ENCODE results near the gene PRUNE2.

DNA sequence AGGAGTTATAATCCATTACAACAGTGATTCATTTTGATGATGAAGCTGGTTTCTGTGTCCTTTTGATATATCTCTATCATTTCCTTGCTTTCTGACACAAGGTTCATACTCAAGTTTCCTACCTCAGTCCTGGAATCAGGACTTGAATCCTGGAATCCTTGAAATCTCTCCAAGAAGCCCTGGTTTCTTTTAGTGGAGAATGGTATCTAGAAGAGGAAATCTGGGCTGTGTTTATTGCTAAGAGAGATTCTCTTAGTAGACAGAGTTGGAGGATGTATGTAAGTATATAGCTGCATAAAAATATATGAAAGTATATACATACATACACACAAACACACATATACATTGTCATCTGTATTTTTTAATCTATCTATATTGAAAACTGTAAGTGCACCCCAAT lies 332.5 kb downstream of the PRUNE2 start:
- TF ChIP-seq, protein P1, sequence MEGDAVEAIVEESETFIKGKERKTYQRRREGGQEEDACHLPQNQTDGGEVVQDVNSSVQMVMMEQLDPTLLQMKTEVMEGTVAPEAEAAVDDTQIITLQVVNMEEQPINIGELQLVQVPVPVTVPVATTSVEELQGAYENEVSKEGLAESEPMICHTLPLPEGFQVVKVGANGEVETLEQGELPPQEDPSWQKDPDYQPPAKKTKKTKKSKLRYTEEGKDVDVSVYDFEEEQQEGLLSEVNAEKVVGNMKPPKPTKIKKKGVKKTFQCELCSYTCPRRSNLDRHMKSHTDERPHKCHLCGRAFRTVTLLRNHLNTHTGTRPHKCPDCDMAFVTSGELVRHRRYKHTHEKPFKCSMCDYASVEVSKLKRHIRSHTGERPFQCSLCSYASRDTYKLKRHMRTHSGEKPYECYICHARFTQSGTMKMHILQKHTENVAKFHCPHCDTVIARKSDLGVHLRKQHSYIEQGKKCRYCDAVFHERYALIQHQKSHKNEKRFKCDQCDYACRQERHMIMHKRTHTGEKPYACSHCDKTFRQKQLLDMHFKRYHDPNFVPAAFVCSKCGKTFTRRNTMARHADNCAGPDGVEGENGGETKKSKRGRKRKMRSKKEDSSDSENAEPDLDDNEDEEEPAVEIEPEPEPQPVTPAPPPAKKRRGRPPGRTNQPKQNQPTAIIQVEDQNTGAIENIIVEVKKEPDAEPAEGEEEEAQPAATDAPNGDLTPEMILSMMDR (optimal IDR thresholded peaks at IDR 0.05 in 1 of 3, IDR thresholded peaks at IDR 0.05 in 1 of 3, conservative IDR thresholded peaks at IDR 0.05 in 1 of 3; ENCODE audit: extremely low read depth in 1 of 3, insufficient read depth in 2 of 3, low read length in 3 of 3): no peak
- TF ChIP-seq EZH2 (IDR thresholded peaks at IDR 0.05; ENCODE audit: low read length): no peak

Data from keratinocyte (primary cell).